Vagina (tissue), 2 donors: ENCODE results near the gene ALG3.

Experiments
- CTCF ChIP-seq, 3 experiments: fragments of 450-650 bp in 2 of 3; fragments of 200-600 bp in 1 of 3; sonication (generic) in 1 of 3; IDR thresholded peaks; one replicate each; pipeline ENCODE4 v1.5.1; 2017 to 2019; ENCODE audit warnings: antibody characterized with exemption in 3 of 3, mild to moderate bottlenecking in 2 of 3, moderate library complexity in 2 of 3
- POLR2A ChIP-seq, 2 donors: fragments of 450-650 bp; IDR thresholded peaks; one replicate each; pipeline ENCODE4 v1.6.1; 2017; ENCODE audit warnings: antibody characterized with exemption in 2 of 2, mild to moderate bottlenecking in 2 of 2, moderate library complexity in 2 of 2
- POLR2AphosphoS5 ChIP-seq, 2 donors: sonication (generic); formaldehyde crosslinking; IDR thresholded peaks; one replicate each; pipeline ENCODE4 v1.9.0; 2017; ENCODE audit warnings: antibody characterized with exemption in 2 of 2, mild to moderate bottlenecking in 2 of 2, low read depth in 1 of 2; ENCODE audit not compliant: insufficient read depth in 1 of 2

DNA sequence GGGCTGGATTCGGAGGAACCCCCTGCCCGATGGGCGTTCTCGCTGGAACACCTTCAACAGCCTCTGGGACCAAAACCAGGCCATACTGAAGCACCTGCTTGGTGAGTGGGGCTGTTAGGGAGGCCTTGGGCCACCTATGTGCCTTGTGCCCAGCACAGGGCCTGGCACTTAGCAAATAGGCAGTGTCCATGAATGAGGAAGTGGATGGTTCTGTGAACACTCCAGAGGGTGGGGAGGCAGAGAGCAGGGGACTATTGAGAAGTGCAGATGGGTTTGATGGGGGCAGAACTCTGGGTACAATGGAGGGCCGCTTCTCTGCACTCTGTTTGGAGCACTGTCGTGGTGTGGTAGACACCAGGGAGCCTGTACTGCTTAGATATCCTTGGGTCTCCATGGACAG is 28.6 kb upstream of the ALG3 start:
- no peak for TF ChIP-seq CTCF (IDR thresholded peaks at IDR 0.05)
- TF ChIP-seq POLR2AphosphoS5 (IDR thresholded peaks at IDR 0.05; ENCODE audit: insufficient read depth in 1 of 2, low read depth in 1 of 2): no peak
- no peak for TF ChIP-seq POLR2A (IDR thresholded peaks at IDR 0.05)
